ENCODE data around the gene PCLO. TPM values are rescaled to one million over a fixed set of nuclear protein-coding genes. Genes with fewer than 3 reads are reported as not detected.

PCLO gene
- total and polyA plus RNA-seq, 2 of the 4 experiments (the other 2 are of a cell fraction) = under 0.01 to 0.05 TPM

DNA sequence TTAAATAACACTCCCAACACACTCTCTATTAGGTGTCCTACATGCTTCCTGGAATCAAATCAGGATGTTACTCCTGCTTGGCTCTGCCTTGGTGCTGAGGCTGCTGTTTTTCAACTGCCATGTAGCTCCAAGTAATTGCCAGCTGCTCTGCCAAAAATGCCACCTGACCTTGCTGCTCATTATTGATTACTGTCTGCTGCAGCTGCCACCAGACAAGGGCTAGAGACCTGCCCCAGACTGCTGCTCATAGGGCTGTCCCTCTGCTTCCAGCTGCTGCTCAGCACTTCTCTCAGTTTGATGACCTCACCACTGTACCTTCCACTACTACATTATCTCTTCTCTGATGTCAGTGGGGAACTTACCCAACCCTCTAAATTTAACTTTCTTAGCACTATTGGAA is 102.5 kb downstream of the PCLO start:
- H3K23ac ChIP-seq (ENCODE audit: low read depth, low read length) = no peak overlapping the region
- H4K5ac ChIP-seq (ENCODE audit: low read depth, low read length) = no peak overlapping the region
- no peak overlapping the region for H2BK120ac ChIP-seq (ENCODE audit: low read depth, low read length)
- no peaks in the 10 kb centered on the region for H3K9me3 ChIP-seq (ENCODE audit: control insufficient read depth, insufficient read depth, low read length)
- H4K91ac ChIP-seq (ENCODE audit: insufficient read depth, low read depth, low read length) = no peak overlapping the region
- no peaks in the 10 kb centered on the region for H3K79me1 ChIP-seq (ENCODE audit: low read depth in 1 of 2, low read length in 2 of 2)
- H4K8ac ChIP-seq (ENCODE audit: low read depth in 2 of 2, low read length in 2 of 2) = no peak overlapping the region
- H3K9me1 ChIP-seq (ENCODE audit: insufficient read depth, low read length) = no peaks in the 10 kb centered on the region
- no peak overlapping the region for H2BK5ac ChIP-seq (ENCODE audit: low read depth, low read length, poor library complexity, severe bottlenecking)
- in situ Hi-C loops (cut with MboI; ENCODE audit: low sequenced_read_pairs) = no loop called here
- no peaks in the 10 kb centered on the region for H3K4me1 ChIP-seq (ENCODE audit: control insufficient read depth, insufficient read depth, low read length)
- ChIA-PET POLR2A (ENCODE audit: unreplicated experiment) (no interaction called here), CTCF (no interaction called here)
- no TSS peak for BruUV-seq (replicated peaks)
- no peak overlapping the region for H2BK20ac ChIP-seq (ENCODE audit: low read depth, low read length)
- no peaks in the 10 kb centered on the region for H4K20me1 ChIP-seq (ENCODE audit: insufficient read depth, low read length)
- H3K14ac ChIP-seq (replicated peaks; ENCODE audit: low read depth, low read length) = no peak overlapping the region
- intact Hi-C loops (cut with micrococcal nuclease) = no loop called here
- H2AK5ac ChIP-seq (ENCODE audit: low read depth, low read length) = no peak overlapping the region
- H3K36me3 ChIP-seq (ENCODE audit: control insufficient read depth, insufficient read depth, low read length) = no peaks in the 10 kb centered on the region
- no peak overlapping the region for H3K4ac ChIP-seq (ENCODE audit: low read depth, low read length)
- no peak overlapping the region for H3K18ac ChIP-seq (ENCODE audit: low read depth, low read length)
- dilution Hi-C loops (cut with HindIII; ENCODE audit: low sequenced_read_pairs, unreplicated experiment) = no loop called here
- no peak overlapping the region for H2AK9ac ChIP-seq (replicated peaks; ENCODE audit: low read depth, low read length, poor library complexity)
- H3K9ac ChIP-seq (ENCODE audit: low read depth, low read length) = no peak overlapping the region
- TF ChIP-seq ELK1 (IDR thresholded peaks at IDR 0.05; ENCODE audit: borderline replicate concordance, low read depth, low read length) = no peak
- no peak for TF ChIP-seq MXI1 (IDR thresholded peaks at IDR 0.05; ENCODE audit: borderline replicate concordance, low read depth, low read length)
- H3K27me3 ChIP-seq (ENCODE audit: control insufficient read depth, insufficient read depth, low read length) = no peaks in the 10 kb centered on the region
- H3K27ac ChIP-seq (ENCODE audit: insufficient read depth, low read length) = no peak overlapping the region
- no peak overlapping the region for H2AFZ ChIP-seq (replicated peaks; ENCODE audit: low read length, poor library complexity)
- H3K4me2 ChIP-seq (ENCODE audit: low read depth, low read length) = no peak overlapping the region
- H2BK15ac ChIP-seq (ENCODE audit: low read depth, low read length) = no peak overlapping the region
- no peak for DNase-seq
- H3K4me3 ChIP-seq (ENCODE audit: insufficient read depth, low read depth, low read length) = no peak overlapping the region
- no peak overlapping the region for H3K56ac ChIP-seq (ENCODE audit: extremely low read depth, insufficient read depth, low read length)
- no peak for ATAC-seq (ENCODE audit: low read depth)
